Natural killer cell treated with Interleukin-12 subunit alpha and Interleukin-12 subunit beta and Interleukin-15 and Interleukin-18, amount 100 ng/mL, for 72 hours (primary cell): ENCODE data around the gene BORCS5. TPM values are rescaled to one million over a fixed set of nuclear protein-coding genes. Genes with fewer than 3 reads are reported as not detected.
A peak's percentile ranks its signal among the peaks of the same experiment; 100 is the strongest.
"Not testable (repeated sequence)": the region's sequence is repeated elsewhere in the genome, so short reads cannot be mapped to it uniquely, and the experiment has no call there.

Source experiments
- ATAC-seq, 2 donors: fragments of 150-1000 bp; cut with Tn5 transposase in 1 of 2; sonication (Bioruptor Pico), chemical (Tn5 transposase) in 1 of 2; 2 replicates each; pipeline ENCODE4 v1.10.0; 2021
- DNase-seq: peaks from one replicate; pipeline ENCODE4 v3.0.0; 2022; ENCODE audit warnings: low spot score
- H3K27ac Mint-ChIP-seq, 2 donors: 1 replicate in 1 of 2; 2 replicates in 1 of 2; pipeline ENCODE4 v1.8.0; 2022; ENCODE audit warnings: mixed read lengths in 2 of 2, mild to moderate bottlenecking in 1 of 2, moderate library complexity in 1 of 2
- H3K27me3 Mint-ChIP-seq, 2 donors: 1 replicate in 1 of 2; 2 replicates in 1 of 2; pipeline ENCODE4 v1.8.0; 2022; ENCODE audit warnings: mixed read lengths in 2 of 2
- H3K36me3 Mint-ChIP-seq: one replicate; pipeline ENCODE4 v1.8.0; 2022; ENCODE audit warnings: mixed read lengths
- H3K4me1 Mint-ChIP-seq, 2 donors: 1 replicate in 1 of 2; 2 replicates in 1 of 2; pipeline ENCODE4 v1.8.0; 2022; ENCODE audit warnings: low read depth in 2 of 2, mixed read lengths in 2 of 2, mild to moderate bottlenecking in 1 of 2
- H3K4me3 Mint-ChIP-seq: one replicate; pipeline ENCODE4 v1.8.0; 2022; ENCODE audit warnings: mixed read lengths
- H3K9me3 Mint-ChIP-seq: 2 replicates; pipeline ENCODE4 v1.8.0; 2022; ENCODE audit warnings: mixed read lengths
- total RNA-seq, 2 donors: library from RNA; stranded (reverse); gene quantifications; one replicate each; pipeline ENCODE4 v1.2.3, GENCODE V29; 2022

The BORCS5 gene
- total RNA-seq, 2 donors from 2014 or later, result 19.7 to 26.9 TPM

DNA sequence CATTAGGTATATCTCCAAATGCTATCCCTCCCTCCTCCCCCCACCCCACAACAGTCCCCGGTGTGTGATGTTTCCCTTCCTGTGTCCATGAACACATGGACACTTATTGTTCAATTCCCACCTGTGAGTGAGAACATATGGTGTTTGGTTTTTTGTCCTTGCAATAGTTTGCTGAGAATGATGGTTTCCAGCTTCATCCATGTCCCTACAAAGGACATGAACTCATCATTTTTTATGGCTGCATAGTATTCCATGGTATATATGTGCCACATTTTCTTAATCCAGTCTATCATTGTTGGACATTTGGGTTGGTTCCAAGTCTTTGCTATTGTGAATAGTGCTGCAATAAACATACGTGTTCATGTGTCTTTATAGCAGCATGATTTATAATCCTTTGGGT, 52.5 kb downstream of the BORCS5 start:
- Mint-ChIP-seq H3K4me1 (peaks cover 20 to 38% of the 10 kb centered on the region in 2 donors), H3K27ac (peak overlapping the region in 1 of 2 donors; percentile 84), H3K4me3 (peak overlapping the region; percentile 44)
- H3K36me3 Mint-ChIP-seq, DNase-seq, H3K9me3 Mint-ChIP-seq, ATAC-seq, H3K27me3 Mint-ChIP-seq: not testable (repeated sequence)

DNA sequence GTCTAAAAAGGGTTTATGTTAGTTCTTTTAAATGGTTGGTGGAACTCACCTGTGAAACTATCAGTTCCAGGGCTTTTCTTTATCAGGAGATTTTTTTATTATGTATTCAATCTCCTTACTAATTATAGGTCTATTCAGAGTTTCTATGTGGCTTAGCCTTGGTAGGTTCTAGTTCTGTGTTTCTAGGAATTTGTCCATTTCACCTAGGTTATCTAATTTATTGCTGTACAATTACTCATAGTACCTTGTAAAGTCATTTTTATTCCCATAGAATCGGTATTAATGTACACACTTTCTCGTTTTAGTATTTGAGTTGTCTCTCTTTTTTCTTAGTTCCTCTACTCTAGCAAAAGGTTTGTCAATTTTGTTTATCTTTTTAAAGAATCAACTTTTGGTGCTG, 59.0 kb downstream of the BORCS5 start:
- no peaks in the 10 kb centered on the region for H3K27me3 Mint-ChIP-seq
- H3K9me3 Mint-ChIP-seq, result no peaks in the 10 kb centered on the region
- ATAC-seq (no peak), DNase-seq (no peak)
- H3K4me1 Mint-ChIP-seq, result peaks cover 19 to 22% of the 10 kb centered on the region in 2 donors
- peak overlapping the region in 1 of 2 donors; percentile 39 for H3K27ac Mint-ChIP-seq
- H3K36me3 Mint-ChIP-seq, result peaks cover 15% of the 10 kb centered on the region
- no peak overlapping the region for H3K4me3 Mint-ChIP-seq

DNA sequence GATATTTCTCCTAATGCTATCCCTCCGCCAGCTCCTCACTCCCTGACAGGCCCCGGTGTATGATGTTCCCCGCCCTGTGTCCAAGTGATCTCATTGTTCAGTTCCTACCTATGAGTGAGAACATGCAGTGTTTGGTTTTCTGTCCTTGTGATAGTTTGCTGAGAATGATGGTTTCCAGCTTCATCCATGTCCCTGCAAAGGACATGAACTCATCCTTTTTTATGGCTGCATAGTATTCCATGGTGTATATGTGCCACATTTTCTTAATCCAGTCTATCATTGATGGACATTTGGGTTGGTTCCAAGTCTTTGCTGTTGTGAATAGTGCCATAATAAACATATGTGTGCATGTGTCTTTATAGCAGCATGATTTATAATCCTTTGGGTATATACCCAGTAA, 62.3 kb downstream of the BORCS5 start:
- not testable (repeated sequence) for H3K4me3 Mint-ChIP-seq, H3K9me3 Mint-ChIP-seq, H3K27me3 Mint-ChIP-seq, ATAC-seq, DNase-seq, H3K27ac Mint-ChIP-seq
- peaks cover 34% of the 10 kb centered on the region for H3K36me3 Mint-ChIP-seq
- peaks cover 18 to 21% of the 10 kb centered on the region in 2 donors for H3K4me1 Mint-ChIP-seq

DNA sequence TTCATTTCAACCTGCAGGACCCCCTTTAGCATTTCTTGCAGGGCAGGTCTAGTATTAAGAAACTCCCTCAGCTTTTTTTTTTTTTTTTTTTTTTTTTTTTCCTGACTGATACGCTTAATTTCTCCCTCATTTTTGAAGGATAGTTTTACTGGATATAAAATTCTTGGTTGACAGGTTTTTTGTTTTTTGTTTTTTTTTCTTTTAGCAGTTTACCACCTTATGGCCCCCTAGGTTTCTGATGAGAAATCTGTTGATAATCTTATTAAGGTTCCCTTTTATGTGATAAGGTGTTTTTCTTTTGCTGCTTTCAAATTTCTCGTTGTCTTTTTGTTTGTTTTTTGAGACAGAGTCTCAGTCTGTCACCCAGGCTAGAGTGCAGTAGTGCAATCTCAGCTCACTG, 66.5 kb downstream of the BORCS5 start:
- Mint-ChIP-seq H3K4me1 (peaks cover 22 to 35% of the 10 kb centered on the region in 2 donors), H3K4me3 (no peak overlapping the region), H3K9me3 (peaks cover 4% of the 10 kb centered on the region), H3K36me3 (peaks cover 48% of the 10 kb centered on the region), H3K27ac (no peak overlapping the region), H3K27me3 (no peaks in the 10 kb centered on the region)
- ATAC-seq (no peak), DNase-seq (no peak)

DNA sequence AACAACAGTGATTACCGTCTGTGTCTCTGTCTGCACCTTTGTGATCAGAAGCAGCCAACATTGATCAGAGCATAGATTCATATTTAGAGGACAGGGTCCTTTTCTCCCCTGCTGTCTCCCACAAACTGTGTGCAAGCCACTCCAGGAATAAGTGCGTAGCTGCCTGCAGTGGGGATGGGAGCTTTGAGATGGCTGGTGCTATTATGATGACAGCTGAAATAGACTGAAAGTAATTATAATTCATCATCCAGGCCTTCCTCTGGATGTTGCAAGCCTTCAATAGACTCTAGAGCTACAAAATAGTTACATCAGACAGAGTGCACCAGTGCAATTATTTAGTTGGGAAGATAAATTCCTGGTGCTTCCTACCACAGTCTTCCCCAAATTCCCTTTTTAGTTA, 68.1 kb downstream of the BORCS5 start:
- peaks cover 23 to 47% of the 10 kb centered on the region in 2 donors for H3K4me1 Mint-ChIP-seq
- H3K27me3 Mint-ChIP-seq, result no peaks in the 10 kb centered on the region
- peaks cover 4% of the 10 kb centered on the region for H3K9me3 Mint-ChIP-seq
- H3K27ac Mint-ChIP-seq, result no peak overlapping the region
- DNase-seq, result no peak
- H3K36me3 Mint-ChIP-seq, result peaks cover 43% of the 10 kb centered on the region
- ATAC-seq, result no peak
- no peak overlapping the region for H3K4me3 Mint-ChIP-seq

DNA sequence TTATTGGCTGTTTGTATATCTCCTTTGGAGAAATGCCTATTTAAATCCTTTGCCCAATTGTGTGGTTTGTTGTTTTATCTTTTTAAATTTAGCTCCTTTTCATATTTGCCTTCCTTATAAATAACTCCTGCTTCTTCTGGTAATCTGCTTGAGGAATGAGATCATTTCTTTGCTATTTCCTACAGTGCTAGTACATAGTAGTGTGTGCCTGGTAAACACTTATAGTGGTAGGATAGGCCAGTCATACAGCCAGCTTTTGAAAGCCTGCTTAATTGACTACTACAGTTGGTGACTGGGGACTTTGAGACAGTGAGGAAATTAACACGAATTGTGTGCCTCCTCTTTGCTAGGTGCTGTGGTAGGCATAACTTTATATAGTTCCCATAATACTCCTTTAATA, 68.7 kb downstream of the BORCS5 start:
- DNase-seq, result no peak
- no peak for ATAC-seq
- Mint-ChIP-seq H3K27ac (peak overlapping the region in 1 of 2 donors; percentile 80), H3K4me3 (no peak overlapping the region), H3K4me1 (peaks cover 26 to 49% of the 10 kb centered on the region in 2 donors), H3K36me3 (peaks cover 40% of the 10 kb centered on the region), H3K9me3 (peaks cover 4% of the 10 kb centered on the region), H3K27me3 (no peaks in the 10 kb centered on the region)

DNA sequence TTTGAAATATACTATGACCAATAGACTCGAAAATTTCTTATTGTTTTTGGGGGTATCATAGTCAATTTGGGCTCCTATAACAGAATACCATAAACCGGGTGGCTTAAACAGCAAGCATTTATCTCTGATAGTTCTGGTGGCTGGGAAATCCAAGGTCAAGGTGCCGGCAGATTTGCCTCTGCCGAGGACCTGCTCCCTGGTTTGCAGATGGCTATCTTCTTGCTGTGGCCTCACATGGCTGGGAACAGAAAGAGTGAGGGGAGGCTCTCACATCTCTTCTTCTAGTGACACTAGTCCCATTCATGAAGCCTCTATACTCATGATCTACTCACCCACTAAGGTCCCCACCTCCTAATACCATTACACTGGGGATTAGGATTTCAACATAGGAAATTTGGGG, 70.7 kb downstream of the BORCS5 start:
- peaks cover 33 to 62% of the 10 kb centered on the region in 2 donors for H3K4me1 Mint-ChIP-seq
- ATAC-seq, result no peak
- H3K4me3 Mint-ChIP-seq, result no peak overlapping the region
- H3K27me3 Mint-ChIP-seq, result no peaks in the 10 kb centered on the region
- peaks cover 25% of the 10 kb centered on the region for H3K36me3 Mint-ChIP-seq
- DNase-seq, result no peak
- peak overlapping the region; percentile 32 to 74 for H3K27ac Mint-ChIP-seq
- peaks cover 4% of the 10 kb centered on the region for H3K9me3 Mint-ChIP-seq

DNA sequence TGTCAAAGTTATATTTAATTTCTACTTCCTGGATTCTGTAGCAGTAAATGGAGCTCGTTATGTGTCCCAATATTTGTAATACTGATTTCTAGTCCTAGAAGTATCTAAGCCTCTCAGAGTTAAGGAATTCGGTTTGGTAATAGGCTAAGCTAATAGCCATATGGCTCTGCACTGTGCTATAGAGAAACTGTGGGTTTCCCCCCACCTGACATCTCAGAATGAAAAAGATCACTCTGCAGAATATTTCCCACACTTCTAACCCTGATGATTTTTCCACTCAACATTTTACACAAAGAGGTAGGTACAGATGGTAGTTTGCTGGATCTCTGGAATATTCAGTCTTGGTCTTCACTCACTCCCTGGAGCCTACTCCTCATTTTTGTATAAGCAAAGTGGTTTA, 71.2 kb downstream of the BORCS5 start:
- H3K9me3 Mint-ChIP-seq, result peaks cover 4% of the 10 kb centered on the region
- no peak overlapping the region for H3K4me3 Mint-ChIP-seq
- peak overlapping the region; percentile 32 to 74 for H3K27ac Mint-ChIP-seq
- H3K27me3 Mint-ChIP-seq, result no peaks in the 10 kb centered on the region
- ATAC-seq (no peak), DNase-seq (no peak)
- H3K36me3 Mint-ChIP-seq, result peaks cover 25% of the 10 kb centered on the region
- H3K4me1 Mint-ChIP-seq, result peaks cover 37 to 66% of the 10 kb centered on the region in 2 donors

DNA sequence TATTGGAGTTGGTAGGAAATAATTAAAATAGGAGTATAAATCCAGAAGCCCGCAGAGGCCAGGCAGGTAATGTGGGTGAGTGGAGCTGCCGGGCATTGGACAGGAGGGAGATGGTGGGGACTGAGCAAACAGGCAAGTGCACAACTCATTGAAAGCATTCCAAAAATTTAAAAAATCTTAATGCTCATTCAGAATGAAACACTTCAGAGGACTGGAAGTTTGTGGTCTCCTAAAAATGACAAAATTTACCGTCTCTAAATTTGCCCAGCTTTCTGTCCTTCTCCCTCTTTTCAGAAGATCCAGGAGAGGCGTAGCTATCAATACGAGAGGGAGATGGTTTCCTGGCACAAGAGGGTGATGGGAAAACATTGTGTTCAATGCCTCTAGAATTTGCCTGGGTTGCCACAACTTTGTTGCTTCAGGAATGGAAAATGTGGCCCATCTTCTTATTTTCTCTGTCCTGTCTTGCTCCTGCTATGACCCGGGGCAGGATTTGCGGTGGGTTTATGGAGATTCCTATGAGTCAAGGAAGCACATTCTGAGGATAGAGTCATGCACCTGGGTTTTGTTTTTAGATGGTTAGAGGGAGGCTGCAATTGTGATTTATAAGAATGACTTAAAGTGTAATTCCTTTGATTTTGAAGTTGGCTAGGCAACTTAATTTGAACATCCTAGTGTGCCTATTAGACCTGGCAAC, 72.2 kb downstream of the BORCS5 start:
- peak overlapping the region; percentile 69 to 74 for H3K27ac Mint-ChIP-seq
- no peak for DNase-seq
- no peak overlapping the region for H3K4me3 Mint-ChIP-seq
- H3K36me3 Mint-ChIP-seq, result peaks cover 15% of the 10 kb centered on the region
- H3K4me1 Mint-ChIP-seq, result peaks cover 35 to 63% of the 10 kb centered on the region in 2 donors
- H3K9me3 Mint-ChIP-seq, result peaks cover 1% of the 10 kb centered on the region
- no peak for ATAC-seq
- no peaks in the 10 kb centered on the region for H3K27me3 Mint-ChIP-seq

DNA sequence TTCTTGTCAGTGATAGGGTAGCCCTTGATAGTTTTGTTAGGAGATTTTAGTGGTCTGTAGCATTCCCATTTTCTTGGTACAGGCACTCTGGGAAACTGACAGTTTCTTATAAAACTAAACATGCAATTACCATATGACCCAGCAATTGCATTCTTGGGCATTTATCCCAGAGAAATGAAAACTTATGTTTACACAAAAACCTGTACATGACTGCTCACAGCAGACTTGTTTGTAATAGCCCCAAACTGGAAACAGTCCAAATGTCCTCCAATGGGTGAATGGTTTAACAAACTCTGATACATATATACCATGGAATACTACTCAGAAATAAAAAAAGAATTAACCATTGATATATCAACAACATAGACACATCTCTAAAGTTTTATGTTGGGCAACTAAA, 75.5 kb downstream of the BORCS5 start:
- H3K36me3 Mint-ChIP-seq, result peaks cover 11% of the 10 kb centered on the region
- ATAC-seq (no peak), DNase-seq (no peak)
- H3K4me3 Mint-ChIP-seq, result peak overlapping the region; percentile 73
- H3K4me1 Mint-ChIP-seq, result peaks cover 22 to 51% of the 10 kb centered on the region in 2 donors
- H3K27me3 Mint-ChIP-seq, result no peaks in the 10 kb centered on the region
- H3K27ac Mint-ChIP-seq, result peak overlapping the region; percentile 69 to 74
- H3K9me3 Mint-ChIP-seq, result no peaks in the 10 kb centered on the region

DNA sequence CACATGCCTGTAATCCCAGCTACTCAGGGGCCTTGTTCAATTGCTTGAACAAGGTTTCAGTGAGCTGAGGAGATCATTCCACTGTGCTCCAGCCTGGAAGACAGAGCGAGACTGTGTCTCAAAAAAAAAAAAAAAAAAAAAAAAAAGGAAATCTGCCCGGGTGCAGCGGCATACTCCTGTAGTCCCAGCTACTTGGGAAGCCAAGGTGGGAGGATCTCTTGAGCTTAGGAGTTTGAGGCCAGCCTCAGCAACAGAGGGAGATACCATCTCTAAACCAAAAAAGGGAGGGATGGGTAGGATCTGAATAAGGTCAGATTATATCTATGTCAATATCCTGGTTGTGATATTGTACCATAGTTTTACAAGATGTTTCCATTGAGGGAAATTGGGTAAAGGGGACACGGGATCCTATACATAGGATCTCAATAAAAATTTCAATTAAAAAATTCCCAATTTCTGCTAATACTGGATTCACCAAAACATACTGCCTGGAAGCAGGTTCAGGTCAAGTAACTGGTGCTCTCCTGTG, 76.4 kb downstream of the BORCS5 start:
- H3K36me3 Mint-ChIP-seq, result peaks cover 13% of the 10 kb centered on the region
- no peaks in the 10 kb centered on the region for H3K9me3 Mint-ChIP-seq
- H3K27ac Mint-ChIP-seq, result peak overlapping the region; percentile 69 to 74
- peaks cover 20 to 44% of the 10 kb centered on the region in 2 donors for H3K4me1 Mint-ChIP-seq
- no peak for DNase-seq
- ATAC-seq, result no peak
- H3K27me3 Mint-ChIP-seq, result no peaks in the 10 kb centered on the region
- H3K4me3 Mint-ChIP-seq, result no peak overlapping the region

DNA sequence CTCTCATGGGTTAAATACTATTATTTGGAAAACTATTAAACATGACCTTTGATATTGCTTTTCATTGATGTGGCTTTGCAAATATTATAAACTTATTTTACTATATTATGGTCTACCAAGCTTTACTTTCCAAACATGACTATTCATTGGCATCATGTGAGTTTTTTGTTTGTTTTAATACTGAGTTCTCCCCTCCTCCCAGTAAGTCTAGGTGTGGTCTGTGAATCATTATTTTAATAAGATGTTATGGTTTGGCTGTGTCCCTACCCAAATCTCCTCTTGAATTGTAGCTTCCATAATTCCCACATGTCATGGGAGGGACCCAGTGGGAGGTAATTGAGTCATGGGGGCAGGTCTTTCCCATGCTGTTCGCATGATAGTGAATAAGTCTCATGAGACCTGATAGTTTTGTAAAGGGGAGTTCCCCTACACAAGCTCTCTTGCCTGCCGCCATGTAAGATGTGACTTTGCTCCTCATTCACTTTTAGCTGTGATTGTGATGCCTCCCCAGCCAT, 80.0 kb downstream of the BORCS5 start:
- no peaks in the 10 kb centered on the region for H3K27me3 Mint-ChIP-seq
- ATAC-seq (no peak), DNase-seq (no peak)
- peaks cover 30 to 49% of the 10 kb centered on the region in 2 donors for H3K4me1 Mint-ChIP-seq
- H3K27ac Mint-ChIP-seq, result peak overlapping the region in 1 of 2 donors; percentile 97
- H3K36me3 Mint-ChIP-seq, result peaks cover 17% of the 10 kb centered on the region
- no peak overlapping the region for H3K4me3 Mint-ChIP-seq
- H3K9me3 Mint-ChIP-seq, result no peaks in the 10 kb centered on the region

DNA sequence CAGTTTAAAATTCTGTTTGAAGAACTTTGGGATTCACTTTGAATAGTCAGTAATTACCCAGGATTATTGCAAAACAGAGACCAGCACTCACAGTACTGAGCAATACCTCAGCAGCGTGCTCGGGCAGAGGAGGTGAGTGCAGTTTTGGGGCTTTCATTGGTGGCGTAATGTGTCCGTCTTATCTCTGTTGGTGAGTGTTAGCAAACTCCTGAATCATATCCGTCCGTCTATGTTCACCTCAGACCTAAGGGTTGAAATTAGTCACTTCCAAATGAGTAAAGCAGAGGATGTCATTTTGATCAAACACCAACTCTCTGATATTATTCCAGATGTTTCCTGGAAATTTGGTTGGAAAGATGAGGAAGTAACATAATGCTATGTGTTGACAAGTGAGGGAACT, 82.8 kb downstream of the BORCS5 start:
- H3K9me3 Mint-ChIP-seq, result no peaks in the 10 kb centered on the region
- H3K4me1 Mint-ChIP-seq, result peaks cover 42 to 59% of the 10 kb centered on the region in 2 donors
- no peaks in the 10 kb centered on the region for H3K27me3 Mint-ChIP-seq
- H3K36me3 Mint-ChIP-seq, result peaks cover 17% of the 10 kb centered on the region
- peak overlapping the region; percentile 82 for H3K4me3 Mint-ChIP-seq
- DNase-seq, result peak; percentile 71
- H3K27ac Mint-ChIP-seq, result peak overlapping the region; percentile 89 to 97
- peak; percentile 89 to 93 for ATAC-seq

DNA sequence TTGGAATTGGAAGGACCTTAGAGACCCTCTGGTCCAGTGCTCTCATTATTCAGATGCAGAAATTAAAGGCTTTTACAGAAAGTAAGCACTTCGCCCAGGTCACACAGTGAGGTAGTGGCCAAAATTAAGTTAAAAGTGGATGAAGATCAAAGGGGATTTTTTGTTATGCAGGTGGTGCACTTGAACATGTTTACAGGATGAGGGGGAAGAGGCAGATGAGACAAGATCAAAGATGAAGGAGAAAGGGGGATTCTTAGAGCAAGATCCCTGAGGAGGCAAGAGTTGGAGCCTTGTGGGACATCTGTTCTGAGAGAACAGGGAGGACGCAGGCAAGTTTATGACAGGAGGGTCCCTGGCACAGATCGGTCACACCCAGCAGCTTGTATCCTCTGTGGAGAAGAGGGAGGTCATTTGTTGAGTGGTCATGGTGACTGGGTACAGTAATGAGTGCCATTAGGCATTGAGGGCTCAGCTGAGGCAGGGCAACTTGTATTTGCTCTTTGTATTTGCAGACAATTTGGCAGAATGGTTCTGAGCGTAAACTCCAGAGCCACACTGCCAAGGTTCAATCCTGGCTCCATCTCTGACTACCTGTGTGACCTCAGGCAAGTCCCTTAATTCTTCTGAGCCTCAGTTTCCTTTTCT, 84.0 kb downstream of the BORCS5 start:
- Mint-ChIP-seq H3K27ac (peak overlapping the region; percentile 89 to 97), H3K36me3 (peaks cover 16% of the 10 kb centered on the region), H3K4me1 (peaks cover 43 to 61% of the 10 kb centered on the region in 2 donors), H3K9me3 (no peaks in the 10 kb centered on the region), H3K27me3 (no peaks in the 10 kb centered on the region), H3K4me3 (peak overlapping the region; percentile 82)
- DNase-seq (no peak), ATAC-seq (no peak)
